DMS79 (cell line): Measurements from ENCODE around the gene ETV6.
A peak's percentile ranks its signal among the peaks of the same experiment; 100 is the strongest.

Experiments used
- DNase-seq: peaks from one replicate; lab custom pipeline; 2025; lab: John Stamatoyannopoulos, UW

Gene ETV6

DNA sequence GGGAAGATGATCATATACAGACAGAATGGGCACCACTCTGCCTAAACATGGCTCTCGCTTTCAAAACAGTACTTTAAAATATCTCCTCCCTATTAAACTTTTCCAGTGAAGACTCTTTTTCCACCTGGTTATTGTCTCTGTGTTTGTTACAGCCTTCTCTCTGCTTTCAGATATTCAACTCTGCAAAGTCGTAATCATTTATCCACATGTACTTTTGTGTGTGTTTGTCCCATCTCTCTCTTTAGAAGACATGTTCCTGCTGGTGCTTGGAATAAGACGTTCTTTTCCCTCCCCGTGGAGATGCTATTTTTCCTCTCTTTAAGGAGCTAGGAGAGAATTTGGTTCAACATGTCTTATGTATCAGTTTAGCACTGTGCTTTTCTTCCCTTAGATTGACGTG is 45.1 kb downstream of the ETV6 start:
- no peak for DNase-seq

DNA sequence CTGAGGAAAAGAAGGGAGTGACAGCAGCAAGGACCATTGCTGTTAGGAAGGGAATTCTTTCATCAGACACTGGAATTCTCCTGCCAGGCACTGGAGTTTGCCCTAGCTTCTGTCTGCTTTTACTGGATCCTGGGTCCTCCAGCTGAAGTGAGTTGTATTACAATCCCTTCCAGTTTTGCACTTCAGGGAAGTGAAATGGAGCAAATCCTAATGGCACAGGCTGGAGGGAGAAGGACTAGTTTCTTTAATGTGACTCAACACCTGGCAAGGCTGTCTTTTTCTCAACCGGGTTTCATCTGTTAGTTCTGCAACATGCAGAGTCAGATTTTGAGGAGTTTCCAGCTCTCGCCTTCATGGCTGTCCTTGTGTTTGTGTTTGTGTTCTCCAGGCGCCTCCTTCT is 45.8 kb downstream of the ETV6 start:
- DNase-seq, result peak; percentile 69

DNA sequence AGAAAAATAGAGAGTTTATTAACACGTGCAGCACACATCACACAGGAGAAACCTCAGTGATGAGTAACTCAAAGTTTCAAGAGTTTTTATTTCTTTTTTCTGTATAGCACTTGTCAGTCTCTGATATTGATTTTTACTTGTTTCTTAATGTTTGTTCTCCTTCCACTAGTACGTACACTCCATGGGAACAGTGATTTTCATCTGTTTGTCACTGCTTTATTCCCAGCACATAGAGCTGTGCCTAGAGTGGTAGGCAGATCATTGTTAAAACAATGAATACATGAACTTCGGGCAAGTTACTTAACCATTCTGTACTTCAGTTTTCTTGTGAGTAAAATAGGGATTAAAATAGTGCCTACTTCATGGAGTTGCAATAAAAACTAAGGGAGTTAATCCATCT is 46.6 kb downstream of the ETV6 start:
- no peak for DNase-seq

DNA sequence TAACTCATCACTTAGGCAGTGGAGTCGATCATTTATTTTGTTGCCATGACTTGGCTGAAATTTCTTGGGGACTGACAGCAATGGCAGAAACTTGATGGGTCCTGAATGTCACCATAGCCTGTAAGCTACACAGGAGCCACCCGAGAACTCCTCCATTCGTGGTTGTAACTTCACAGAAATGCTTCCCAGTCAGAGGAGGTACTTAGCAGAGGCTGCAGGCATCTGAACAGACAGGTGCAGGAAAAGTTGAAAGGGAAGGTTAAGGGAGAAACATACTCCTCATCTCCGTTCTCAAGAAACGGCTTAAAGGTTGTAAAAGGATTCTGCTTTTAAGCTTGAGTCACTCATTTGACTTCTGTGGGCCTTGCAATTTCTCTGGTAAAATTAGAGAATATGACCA is 47.7 kb downstream of the ETV6 start:
- DNase-seq, result no peak

DNA sequence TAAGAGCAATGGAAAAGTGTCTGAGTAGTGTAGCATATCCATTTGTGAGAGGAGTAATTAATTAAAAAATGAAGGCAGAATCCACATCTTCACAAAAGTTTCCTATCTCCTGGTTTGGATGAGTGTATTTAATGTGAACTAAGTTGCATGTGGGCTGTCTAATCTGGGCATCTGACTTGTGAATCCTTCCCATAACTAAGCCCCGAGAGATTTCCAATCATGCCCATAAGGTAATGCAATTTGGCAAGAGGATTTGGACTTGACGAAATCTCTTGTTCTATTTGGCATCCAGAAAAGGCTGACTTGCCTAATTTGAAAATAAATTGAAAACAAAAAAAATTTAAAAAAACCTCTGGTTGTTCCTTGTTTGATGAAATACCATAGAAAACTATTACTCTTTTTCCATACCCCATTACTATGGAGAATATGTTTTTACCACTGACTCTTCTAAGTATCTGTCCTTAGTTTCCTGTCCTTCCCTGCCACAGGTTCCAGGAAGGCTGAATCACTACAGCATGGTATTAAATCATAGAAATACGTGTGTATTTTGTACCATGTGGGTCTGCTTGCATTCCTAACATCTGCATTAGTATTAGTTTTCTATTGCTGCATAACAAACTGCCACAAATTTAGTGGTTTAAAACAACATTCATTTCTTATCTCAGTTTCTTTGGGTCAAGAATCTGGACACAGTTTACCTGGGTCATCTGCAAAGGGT is 48.4 kb downstream of the ETV6 start:
- no peak for DNase-seq

DNA sequence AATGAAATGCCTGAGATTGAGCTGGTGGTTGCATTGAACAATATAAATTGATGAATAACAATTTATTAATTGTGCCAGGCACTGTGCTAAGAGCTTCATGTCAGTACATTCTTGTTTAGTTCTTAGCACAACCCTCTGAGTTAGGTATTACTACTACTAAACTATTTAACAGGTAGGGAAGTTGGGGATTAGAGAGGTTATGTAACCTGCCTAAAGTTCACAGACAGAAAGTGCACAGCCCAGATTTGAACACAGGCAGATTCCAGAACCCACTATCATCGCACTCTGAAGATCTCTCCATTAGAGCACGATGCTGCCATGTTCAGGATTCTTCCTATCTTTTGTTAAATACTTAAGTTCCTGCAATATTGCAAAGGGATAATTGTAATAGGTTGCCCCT is 49.3 kb downstream of the ETV6 start:
- no peak for DNase-seq

DNA sequence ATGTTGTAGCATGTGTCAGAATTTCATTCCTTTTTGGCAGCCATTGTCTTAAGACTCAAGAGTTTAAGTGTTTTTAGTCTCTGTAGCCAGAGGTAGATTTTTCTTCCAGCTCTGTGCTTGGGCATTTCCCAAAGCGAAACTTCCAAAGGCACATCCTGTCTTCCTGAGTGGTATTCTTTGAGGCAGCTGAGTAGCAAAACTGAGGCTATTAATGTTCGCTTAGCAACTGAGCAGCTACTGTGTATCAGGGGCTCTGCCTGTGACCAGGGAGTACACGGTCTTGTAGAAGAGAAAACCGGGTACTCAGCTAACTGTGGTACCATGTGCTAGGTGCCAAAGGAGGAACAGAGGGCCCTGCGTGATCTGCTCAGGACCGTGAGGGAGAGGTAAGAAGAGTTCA is 52.0 kb downstream of the ETV6 start:
- no peak for DNase-seq

DNA sequence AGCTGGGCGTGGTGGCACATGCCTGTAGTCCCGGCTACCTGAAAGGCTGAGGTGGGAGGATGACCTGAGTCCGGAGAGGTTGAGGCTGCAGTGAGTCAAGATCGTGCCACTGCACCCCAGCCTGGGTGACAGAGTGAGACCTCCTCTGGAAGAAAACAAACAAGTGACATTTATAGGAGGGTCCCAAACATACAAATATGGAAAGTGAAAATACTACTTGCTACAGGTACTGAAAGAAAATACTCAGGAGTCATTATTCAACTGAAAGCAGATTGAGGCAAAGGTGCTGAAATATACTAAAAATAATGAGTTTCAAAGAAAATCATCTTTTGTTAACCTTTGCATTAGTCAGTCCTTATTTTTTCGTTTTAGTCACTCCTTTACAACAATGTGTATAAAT is 53.5 kb downstream of the ETV6 start:
- DNase-seq, result no peak

DNA sequence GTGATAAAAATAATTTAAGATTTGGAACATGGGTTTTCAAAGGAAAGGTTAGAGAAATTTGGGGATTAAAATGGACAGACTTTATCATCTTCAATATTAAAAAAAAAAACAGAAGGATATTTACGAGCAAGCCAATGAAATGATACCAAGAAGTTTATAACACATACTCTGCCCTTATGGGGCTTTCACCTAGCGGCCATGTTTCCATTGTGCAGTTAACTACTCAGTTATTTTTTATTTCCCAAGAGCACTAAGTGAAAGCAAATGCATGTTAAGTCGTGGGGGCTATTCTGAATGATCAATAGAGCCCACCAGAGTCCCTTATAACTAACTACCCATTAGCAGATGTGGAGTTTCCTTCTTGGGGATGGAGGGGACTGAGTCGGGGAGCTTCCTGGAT is 53.9 kb downstream of the ETV6 start:
- DNase-seq, result no peak

DNA sequence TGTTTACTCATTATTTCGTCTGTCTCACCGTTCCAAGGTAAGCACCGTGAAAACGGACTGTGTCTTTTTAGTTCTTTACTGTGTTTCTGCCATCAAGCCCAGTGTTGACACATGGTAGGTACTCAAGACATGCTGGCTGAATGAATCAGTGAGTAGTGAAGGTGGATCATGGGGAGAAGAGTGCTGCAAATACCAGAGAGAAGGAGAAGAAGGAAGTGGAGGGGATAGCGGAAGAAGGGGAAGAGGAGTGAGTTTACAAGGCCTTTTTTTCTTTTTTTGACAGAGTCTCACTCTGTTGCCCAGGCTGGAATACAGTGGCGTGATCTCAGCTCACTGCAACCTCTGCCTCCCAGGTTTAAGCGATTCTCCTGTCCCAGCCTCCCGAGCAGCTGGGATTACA is 54.6 kb downstream of the ETV6 start:
- DNase-seq, result no peak

DNA sequence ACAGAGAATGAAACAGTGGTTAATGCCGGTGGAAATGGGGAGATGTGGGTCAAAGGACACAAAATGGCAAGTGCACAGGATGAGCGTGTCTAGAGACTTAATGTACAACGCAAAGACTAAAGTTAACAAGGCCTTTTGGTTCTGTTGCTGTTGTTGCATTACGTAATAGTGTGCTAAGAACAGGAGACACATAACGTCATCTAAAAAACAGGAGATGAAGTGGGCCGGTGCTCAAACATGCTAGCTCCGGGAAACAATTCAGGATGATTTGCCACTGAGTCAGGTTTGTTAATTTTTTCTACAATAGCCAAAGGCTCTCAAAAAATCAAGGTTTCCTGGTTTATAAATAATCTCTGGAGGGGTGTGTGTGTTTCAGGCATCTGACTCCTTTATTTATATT is 55.5 kb downstream of the ETV6 start:
- no peak for DNase-seq

DNA sequence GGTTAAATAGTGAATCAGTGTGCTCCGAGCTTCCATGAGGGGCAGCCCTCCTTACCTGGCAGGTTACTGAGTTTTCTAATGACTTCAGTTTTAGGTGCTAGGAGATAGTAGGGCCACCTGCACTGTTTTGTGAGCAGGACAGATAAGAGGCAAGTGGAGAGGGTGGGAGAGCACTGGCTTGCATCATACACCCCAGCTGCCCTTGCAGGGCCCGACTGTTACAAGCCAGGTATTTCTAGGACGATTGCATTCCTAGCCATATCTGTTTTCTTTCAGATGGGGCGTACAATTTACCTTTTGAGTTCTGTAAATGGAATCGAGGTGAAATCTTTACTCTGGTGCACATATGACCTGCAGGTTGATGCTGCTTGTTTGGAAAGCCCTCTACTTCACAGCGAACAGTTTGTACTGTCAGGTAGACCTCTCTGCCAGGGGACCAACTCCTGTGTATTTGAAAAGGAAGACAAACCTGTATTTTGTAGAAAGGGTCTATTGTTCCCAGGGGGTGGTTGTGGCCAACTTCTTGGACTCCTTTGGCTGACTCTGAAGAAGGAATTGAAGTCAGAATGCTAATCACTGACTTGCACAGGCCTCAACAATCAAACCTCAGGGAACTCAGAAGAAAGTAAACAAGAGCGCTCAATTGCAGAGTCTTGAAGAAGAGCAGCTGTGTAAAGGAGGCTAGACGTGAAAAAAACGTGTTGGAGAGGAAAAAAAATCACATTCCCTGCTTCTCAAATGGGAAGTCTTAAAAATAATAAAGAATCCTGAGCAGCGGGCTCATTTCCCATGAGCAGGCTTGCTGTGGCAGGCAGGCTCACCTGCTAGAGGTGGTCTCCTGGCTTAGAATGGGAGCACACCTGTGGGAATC is 57.3 kb downstream of the ETV6 start:
- peak; percentile 57 for DNase-seq

DNA sequence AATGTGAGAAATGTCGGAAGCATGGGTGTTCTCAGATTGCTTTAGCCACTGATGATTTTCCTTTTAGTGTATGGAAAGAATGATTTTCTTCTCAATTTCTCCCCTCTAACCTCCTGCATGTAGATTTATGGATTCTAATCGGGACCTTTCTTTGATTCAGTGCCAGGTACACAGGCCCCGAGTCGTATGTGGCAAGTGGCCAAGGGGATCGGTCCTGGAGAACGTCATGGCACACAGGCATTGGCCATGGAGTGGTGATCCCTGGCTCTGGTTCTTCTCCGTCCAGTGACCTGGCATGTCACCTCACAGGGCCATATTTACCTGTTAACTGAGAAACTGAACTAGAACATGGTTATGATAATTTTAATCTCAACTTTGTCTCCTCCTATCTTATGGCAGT is 58.1 kb downstream of the ETV6 start:
- peak; percentile 65 for DNase-seq

DNA sequence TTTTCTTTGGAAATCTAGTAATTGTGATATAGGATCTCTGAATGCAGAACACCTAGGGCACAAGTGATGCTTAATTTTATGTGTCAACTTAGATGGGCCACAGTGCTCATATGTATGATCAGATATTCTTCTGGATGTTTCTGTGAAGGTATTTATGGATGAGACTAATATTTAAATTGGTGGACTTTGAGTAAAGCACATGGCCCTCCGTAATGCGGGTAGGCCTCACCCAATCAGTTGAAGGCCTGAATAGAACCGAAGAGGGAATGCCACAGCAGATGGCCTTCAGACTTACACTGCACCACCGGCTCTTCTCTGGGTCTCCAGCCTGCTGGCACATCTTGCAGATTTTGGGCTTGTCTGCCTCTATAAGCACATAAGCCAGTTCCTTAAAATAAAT is 60.0 kb downstream of the ETV6 start:
- DNase-seq, result no peak

DNA sequence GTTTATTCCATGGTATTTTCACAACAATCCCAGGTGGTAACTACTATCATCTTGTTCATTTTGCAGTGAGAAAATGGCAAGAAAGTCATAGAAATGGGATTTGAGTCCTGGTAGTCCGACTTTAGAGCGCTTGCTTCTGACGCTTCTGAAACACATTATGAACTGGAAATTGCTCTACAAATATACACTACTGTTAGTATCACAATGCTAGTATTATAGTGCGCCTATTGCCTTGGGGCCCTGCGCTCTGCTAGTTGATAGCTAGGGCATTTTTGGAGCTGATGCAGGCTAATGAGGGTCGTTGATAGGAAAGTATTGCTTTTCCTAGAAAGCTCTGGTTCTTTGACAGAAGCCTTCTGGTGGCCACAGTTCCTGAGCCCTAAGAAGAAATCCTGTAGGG is 61.0 kb downstream of the ETV6 start:
- no peak for DNase-seq

DNA sequence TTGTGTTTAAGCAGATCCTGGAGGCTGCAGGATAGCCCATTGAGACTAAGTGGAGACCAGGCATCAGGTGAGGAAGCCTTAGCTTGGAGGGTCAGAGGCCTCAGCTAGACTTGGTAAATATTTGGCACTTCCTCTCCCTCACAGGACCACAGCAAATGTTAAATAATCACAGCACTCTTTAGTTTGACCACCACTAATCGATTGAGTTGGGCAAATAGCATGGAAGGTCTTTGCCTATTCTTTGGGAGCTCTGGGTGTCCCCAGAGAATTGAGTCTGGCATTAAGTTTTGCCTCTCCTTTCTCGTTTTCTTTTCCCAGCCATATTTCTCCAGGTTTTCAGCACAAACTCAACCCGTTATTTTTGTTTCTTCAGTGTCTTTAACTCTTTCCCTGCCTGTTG is 61.4 kb downstream of the ETV6 start:
- no peak for DNase-seq

DNA sequence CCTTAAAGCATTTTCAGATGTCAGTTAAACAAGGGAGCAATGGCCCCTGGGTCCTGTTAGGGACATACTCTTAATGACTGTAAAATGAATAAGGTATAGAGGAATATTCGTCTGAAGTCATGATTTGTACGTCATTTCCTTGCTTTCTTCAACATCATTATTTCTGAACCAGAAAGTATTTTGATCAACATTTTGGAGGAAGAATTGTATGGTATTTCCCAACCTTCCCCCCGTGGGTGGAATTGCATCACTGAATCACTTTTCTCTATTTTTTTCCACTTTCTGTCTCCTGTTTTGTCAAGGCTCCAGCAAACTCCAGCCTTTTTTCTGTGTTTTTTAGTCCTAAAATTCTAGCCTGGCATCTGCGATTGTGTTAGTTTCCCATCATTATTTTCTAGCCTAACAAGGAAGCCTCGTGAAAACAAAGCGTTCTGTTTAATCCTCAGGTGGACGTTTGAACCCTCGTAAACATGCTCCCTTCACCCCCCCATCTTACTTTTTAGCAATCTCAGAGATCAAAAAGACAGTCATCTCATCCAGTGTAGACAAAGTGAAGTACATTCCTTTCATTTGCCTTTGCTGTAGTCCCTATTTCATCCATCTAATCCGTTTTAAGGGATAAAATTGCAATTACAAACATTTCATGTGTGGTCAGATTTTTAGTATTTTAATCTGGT is 62.3 kb downstream of the ETV6 start:
- DNase-seq, result no peak

DNA sequence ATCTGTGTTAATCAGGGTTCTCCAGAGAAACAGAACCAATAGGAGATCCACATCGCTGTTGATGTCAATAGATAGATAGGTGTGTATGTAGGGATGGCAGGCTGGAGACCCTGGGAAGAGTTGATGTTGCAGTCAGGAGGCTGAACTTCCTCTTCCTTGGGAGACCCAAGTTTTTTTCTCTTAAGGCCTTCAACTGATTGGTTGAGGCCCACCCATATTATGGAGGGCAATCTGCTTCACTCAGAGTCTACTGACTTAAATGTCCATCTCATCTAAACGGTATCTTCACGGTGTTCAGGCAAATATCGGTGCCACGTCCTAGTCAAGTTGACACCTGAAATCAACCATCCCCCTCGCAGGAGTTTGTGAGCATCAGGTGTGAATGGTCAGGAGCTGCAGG is 63.0 kb downstream of the ETV6 start:
- DNase-seq, result no peak

DNA sequence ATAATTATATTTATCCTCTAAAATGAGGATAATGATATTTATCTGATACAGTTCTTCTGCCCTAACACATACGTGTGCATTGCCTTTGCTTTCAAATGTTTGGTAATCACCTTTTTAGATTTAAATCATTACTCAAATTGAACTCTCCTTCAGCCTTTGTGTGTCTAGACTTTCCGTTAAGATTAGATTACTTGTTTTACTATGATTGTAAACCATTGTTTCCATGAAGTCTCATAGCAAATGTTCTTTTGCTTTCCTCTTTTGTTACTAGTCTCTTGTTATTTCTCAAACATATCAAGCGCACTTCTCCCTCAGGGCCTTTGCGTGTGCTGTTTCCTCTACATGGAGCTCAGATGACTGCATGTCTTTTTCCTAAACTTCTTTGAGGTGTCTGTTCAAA is 63.7 kb downstream of the ETV6 start:
- DNase-seq, result no peak

DNA sequence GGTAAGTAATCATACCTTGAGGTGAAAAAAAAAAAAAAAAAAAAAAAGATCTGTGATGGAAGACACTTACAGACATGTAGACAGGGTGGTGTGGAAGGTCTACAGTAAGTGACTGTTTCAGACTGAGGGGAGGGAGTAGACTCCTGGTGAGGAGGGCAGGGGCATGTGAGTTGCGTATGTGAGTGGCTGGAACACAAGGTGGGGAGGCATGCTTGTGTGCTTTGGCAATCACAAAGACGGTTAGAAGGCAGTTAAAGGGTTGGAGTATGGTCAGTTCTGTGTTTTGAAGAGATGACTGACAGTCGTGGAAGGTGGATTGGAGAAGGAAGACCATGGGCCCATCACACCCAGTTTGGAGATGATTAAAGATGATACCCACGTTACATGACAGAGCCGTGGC is 65.2 kb downstream of the ETV6 start:
- DNase-seq, result no peak

DNA sequence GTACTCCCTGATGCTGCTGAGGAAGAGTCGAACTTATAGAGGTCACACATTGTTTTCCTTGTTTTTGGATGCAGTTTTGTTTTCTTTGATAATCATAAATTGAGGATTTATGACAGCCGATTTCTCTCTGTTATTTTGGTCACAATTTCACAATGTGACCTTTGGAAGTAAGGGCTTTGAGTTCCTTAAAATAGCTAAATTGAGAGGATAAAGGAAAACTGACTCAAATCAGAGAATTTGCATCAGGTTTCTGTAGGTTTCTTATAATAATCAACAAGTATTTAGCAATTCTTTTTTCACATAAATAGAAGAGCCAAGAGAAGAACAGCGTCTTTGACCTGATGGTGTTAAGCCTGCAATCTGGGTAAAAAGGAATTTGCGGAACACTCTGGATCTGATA is 66.1 kb downstream of the ETV6 start:
- DNase-seq, result no peak

DNA sequence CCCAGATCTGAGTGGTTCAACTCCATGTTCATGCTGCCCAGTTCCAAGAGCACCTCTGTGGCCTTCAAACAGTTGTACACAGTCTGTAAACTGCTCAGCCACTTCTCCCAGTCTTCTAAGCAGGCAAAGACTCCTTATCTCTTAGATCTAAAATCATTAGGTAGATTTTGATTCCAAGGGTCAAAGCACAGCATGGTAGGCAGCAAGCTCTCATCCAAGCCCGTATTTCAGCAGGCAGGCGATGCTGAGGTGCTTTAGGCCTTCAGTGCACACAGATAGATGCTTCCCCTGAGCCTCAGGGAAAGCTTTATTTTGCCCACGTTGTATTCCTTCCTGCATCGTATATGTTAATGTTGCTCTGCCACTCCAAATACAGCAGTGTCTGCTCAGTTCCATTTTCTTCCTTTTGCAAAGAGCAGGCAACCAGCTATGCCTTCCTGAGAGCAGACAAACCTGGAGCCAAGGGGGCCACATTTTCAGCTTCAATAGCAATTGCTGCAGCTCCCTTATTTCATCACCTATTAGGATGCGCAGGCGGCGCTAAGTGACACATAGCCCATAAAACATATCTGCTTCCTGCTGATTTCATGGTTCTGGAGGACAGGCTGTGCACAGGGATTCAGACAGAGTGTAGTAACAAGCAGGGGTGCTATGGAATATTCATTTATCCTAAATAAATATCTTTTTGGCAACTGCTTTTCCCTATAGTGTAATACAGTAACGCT is 67.5 kb downstream of the ETV6 start:
- DNase-seq, result no peak
